Activated CD4-positive, alpha-beta T cell treated with anti-CD3 and anti-CD28 coated beads, Interleukin-2, amount 10 ng/mL, durations not matched to agents 7 days and 5 days (primary cell): ENCODE data around the gene EEFSEC. TPM values are rescaled to one million over a fixed set of nuclear protein-coding genes. Genes with fewer than 3 reads are reported as not detected.
"Not testable (repeated sequence)": the region's sequence is repeated elsewhere in the genome, so short reads cannot be mapped to it uniquely, and the experiment has no call there.

Source experiments
- CTCF ChIA-PET: fragments of 350-600 bp; sonication (Branson Sonifier 250); formaldehyde crosslinking; loops from one replicate; lab custom pipeline; 2021; ENCODE audit warnings: antibody characterized with exemption; lab: Charles Lee
- POLR2A ChIA-PET: fragments of 350-600 bp; sonication (Branson Sonifier 250); formaldehyde crosslinking; loops from one replicate; lab custom pipeline; 2021; ENCODE audit warnings: antibody characterized with exemption; lab: Charles Lee
- DNase-seq: peaks from one replicate; pipeline ENCODE4 v3.0.0-alpha.2; 2020
- H3K27ac Mint-ChIP-seq: one replicate; pipeline ENCODE4 v1.8.0; 2021; ENCODE audit warnings: mild to moderate bottlenecking, moderate library complexity, mixed read lengths
- H3K27me3 Mint-ChIP-seq: one replicate; pipeline ENCODE4 v1.8.0; 2021; ENCODE audit warnings: mixed read lengths
- H3K36me3 Mint-ChIP-seq: one replicate; pipeline ENCODE4 v1.8.0; 2021; ENCODE audit warnings: low read depth, mixed read lengths
- H3K4me1 Mint-ChIP-seq: one replicate; pipeline ENCODE4 v1.8.0; 2021; ENCODE audit warnings: mixed read lengths
- H3K4me3 Mint-ChIP-seq: one replicate; pipeline ENCODE4 v1.8.0; 2021; ENCODE audit warnings: mild to moderate bottlenecking, moderate library complexity, mixed read lengths
- H3K9me3 Mint-ChIP-seq: one replicate; pipeline ENCODE4 v1.8.0; 2021; ENCODE audit warnings: mixed read lengths
- total RNA-seq, 2 experiments: library from RNA; stranded (reverse); gene quantifications; one replicate each; pipeline ENCODE4 v1.2.3, GENCODE V29; 2021

EEFSEC gene
- total RNA-seq, 2 experiments from 2014 or later = 16.6 to 17.1 TPM

- Mint-ChIP-seq H3K27ac (no peak overlapping the region), H3K36me3 (no peaks in the 10 kb centered on the region), H3K9me3 (no peaks in the 10 kb centered on the region), H3K27me3 (peaks cover 9% of the 10 kb centered on the region), H3K4me1 (no peaks in the 10 kb centered on the region), H3K4me3 (no peak overlapping the region)
- ChIA-PET POLR2A (no interaction called here), CTCF (interaction anchor here (1.0 to 3.6 kb wide), 5 partner anchors 9 to 53 kb away, joined by 3 to 63 read pairs (median 5); partner anchors contain the start of gene RUVBL1)
- no peak for DNase-seq
These were observed 21.2 kb upstream of the EEFSEC start for GRCh38 chr3:128131897-128132646.

- Mint-ChIP-seq H3K4me1 (no peaks in the 10 kb centered on the region), H3K27me3 (peaks cover 16% of the 10 kb centered on the region), H3K36me3 (no peaks in the 10 kb centered on the region), H3K4me3 (no peak overlapping the region), H3K27ac (no peak overlapping the region), H3K9me3 (no peaks in the 10 kb centered on the region)
- POLR2A ChIA-PET = no interaction called here
- DNase-seq = peak; percentile 46
- CTCF ChIA-PET = interaction anchor here (0.7 to 3.6 kb wide), 20 partner anchors 10 to 241 kb away, joined by 3 to 63 read pairs (median 3); partner anchors contain the start of gene RUVBL1
These were observed 19.9 kb upstream of the EEFSEC start for GRCh38 chr3:128133273-128133883.

GRCh38 chr3:128143496-128143895, 9.8 kb upstream of the EEFSEC start:
- ChIA-PET CTCF (interaction anchor here (1.2 to 1.6 kb wide), 2 partner anchors 10 to 17 kb away, joined by 4 to 5 read pairs; no protein-coding TSS in a partner anchor), POLR2A (no interaction called here)
- H3K27ac Mint-ChIP-seq = no peak overlapping the region
- no peak for DNase-seq
- H3K4me3 Mint-ChIP-seq = no peak overlapping the region
- no peaks in the 10 kb centered on the region for H3K36me3 Mint-ChIP-seq
- H3K4me1 Mint-ChIP-seq = peaks cover 2% of the 10 kb centered on the region
- H3K9me3 Mint-ChIP-seq = no peaks in the 10 kb centered on the region
- peaks cover 14% of the 10 kb centered on the region for H3K27me3 Mint-ChIP-seq

GRCh38 chr3:128144512-128145187, 8.6 kb upstream of the EEFSEC start:
- Mint-ChIP-seq H3K27me3 (peaks cover 4% of the 10 kb centered on the region), H3K36me3 (no peaks in the 10 kb centered on the region), H3K27ac (no peak overlapping the region), H3K9me3 (no peaks in the 10 kb centered on the region), H3K4me3 (no peak overlapping the region), H3K4me1 (peaks cover 2% of the 10 kb centered on the region)
- POLR2A ChIA-PET = no interaction called here
- CTCF ChIA-PET = interaction anchor here (1.0 to 1.6 kb wide), 3 partner anchors 11 to 18 kb away, joined by 3 to 5 read pairs (median 4); no protein-coding TSS in a partner anchor
- DNase-seq = no peak

- H3K27ac Mint-ChIP-seq = no peak overlapping the region
- ChIA-PET POLR2A (no interaction called here), CTCF (interaction anchor here (1.0 to 1.6 kb wide), 2 partner anchors 12 to 15 kb away, joined by 3 to 5 read pairs; no protein-coding TSS in a partner anchor)
These were observed 8.0 kb upstream of the EEFSEC start for GRCh38 chr3:128145279-128145678.

GRCh38 chr3:128146201-128146600, 7.1 kb upstream of the EEFSEC start:
- no peak overlapping the region for H3K27ac Mint-ChIP-seq
- ChIA-PET POLR2A (no interaction called here), CTCF (no interaction called here)
- H3K27me3 Mint-ChIP-seq = no peaks in the 10 kb centered on the region
- no peak overlapping the region for H3K4me3 Mint-ChIP-seq
- H3K36me3 Mint-ChIP-seq = no peaks in the 10 kb centered on the region
- H3K9me3 Mint-ChIP-seq = no peaks in the 10 kb centered on the region
- H3K4me1 Mint-ChIP-seq = peaks cover 2% of the 10 kb centered on the region
- DNase-seq = no peak

More at GRCh38 chr3:128145279-128145678, 8.0 kb upstream of the EEFSEC start:
- Mint-ChIP-seq H3K9me3 (no peaks in the 10 kb centered on the region), H3K36me3 (no peaks in the 10 kb centered on the region), H3K4me1 (peaks cover 2% of the 10 kb centered on the region), H3K27me3 (peaks cover 3% of the 10 kb centered on the region), H3K4me3 (no peak overlapping the region)
- no peak for DNase-seq

GRCh38 chr3:128149650-128150049, 3.6 kb upstream of the EEFSEC start:
- H3K27me3 Mint-ChIP-seq = no peaks in the 10 kb centered on the region
- ChIA-PET CTCF (no interaction called here), POLR2A (no interaction called here)
- no peaks in the 10 kb centered on the region for H3K9me3 Mint-ChIP-seq
- no peak overlapping the region for H3K4me3 Mint-ChIP-seq
- no peak overlapping the region for H3K27ac Mint-ChIP-seq
- peaks cover 14% of the 10 kb centered on the region for H3K4me1 Mint-ChIP-seq
- DNase-seq = no peak
- no peaks in the 10 kb centered on the region for H3K36me3 Mint-ChIP-seq

- H3K4me1 Mint-ChIP-seq = peaks cover 25% of the 10 kb centered on the region
- no peaks in the 10 kb centered on the region for H3K27me3 Mint-ChIP-seq
- H3K36me3 Mint-ChIP-seq = peaks cover 11% of the 10 kb centered on the region
- no peak overlapping the region for H3K27ac Mint-ChIP-seq
- no peak for DNase-seq
- CTCF ChIA-PET = interaction anchor here (1.2 kb wide), 1 partner anchor 76 kb away, joined by 3 read pairs; no protein-coding TSS in a partner anchor
- H3K9me3 Mint-ChIP-seq = no peaks in the 10 kb centered on the region
- POLR2A ChIA-PET = no interaction called here
- no peak overlapping the region for H3K4me3 Mint-ChIP-seq
These were observed 1.5 kb upstream of the EEFSEC start for GRCh38 chr3:128151758-128152274.

- H3K27me3 Mint-ChIP-seq = no peaks in the 10 kb centered on the region
- ChIA-PET POLR2A (no interaction called here), CTCF (interaction anchor here (0.9 to 1.2 kb wide), 2 partner anchors 16 to 76 kb away, joined by 3 to 4 read pairs; no protein-coding TSS in a partner anchor)
- H3K4me3 Mint-ChIP-seq = peak overlapping the region; percentile 82
- peaks cover 25% of the 10 kb centered on the region for H3K4me1 Mint-ChIP-seq
- peaks cover 16% of the 10 kb centered on the region for H3K36me3 Mint-ChIP-seq
- peak overlapping the region; percentile 85 for H3K27ac Mint-ChIP-seq
- no peaks in the 10 kb centered on the region for H3K9me3 Mint-ChIP-seq
- DNase-seq = peak; percentile 73
These were observed 694 bp upstream of the EEFSEC start for GRCh38 chr3:128152419-128153155.

GRCh38 chr3:128154354-128154753, 1.1 kb downstream of the EEFSEC start:
- peak overlapping the region; percentile 85 for H3K27ac Mint-ChIP-seq
- H3K4me3 Mint-ChIP-seq = peak overlapping the region; percentile 82
- ChIA-PET CTCF (interaction anchor here (0.6 to 1.1 kb wide), 4 partner anchors 30 to 558 kb away, joined by 3 to 4 read pairs (median 3); partner anchors contain the start of gene RUVBL1), POLR2A (interaction anchor here (0.6 kb wide), 1 partner anchor 30 kb away, joined by 4 read pairs; the partner anchor contains the start of gene RUVBL1)
- not testable (repeated sequence) for H3K27me3 Mint-ChIP-seq, H3K9me3 Mint-ChIP-seq, DNase-seq
- H3K4me1 Mint-ChIP-seq = peaks cover 25% of the 10 kb centered on the region
- peaks cover 23% of the 10 kb centered on the region for H3K36me3 Mint-ChIP-seq

- Mint-ChIP-seq H3K4me1 (peaks cover 25% of the 10 kb centered on the region), H3K27ac (no peak overlapping the region), H3K9me3 (no peaks in the 10 kb centered on the region), H3K27me3 (no peaks in the 10 kb centered on the region), H3K4me3 (no peak overlapping the region), H3K36me3 (peaks cover 23% of the 10 kb centered on the region)
- DNase-seq = no peak
- ChIA-PET POLR2A (no interaction called here), CTCF (interaction anchor here (1.4 kb wide), 1 partner anchor 32 kb away, joined by 3 read pairs; the partner anchor contains the start of gene RUVBL1)
These were observed 2.5 kb downstream of the EEFSEC start for GRCh38 chr3:128155616-128156360.
